MCF 10A (cell line): ENCODE measurements around the gene GPR137B. TPM values are rescaled to one million over a fixed set of nuclear protein-coding genes. Genes with fewer than 3 reads are reported as not detected.

Experiments
- BruUV-seq: library from RNA; stranded (reverse); fragments of 400-500 nt; replicated peaks from 2 replicates; lab custom pipeline; 2021; lab: Mats Ljungman, UMichigan
- CTCF ChIA-PET: fragments of 300-600 bp; sonication (Branson Sonifier 250); formaldehyde crosslinking; extraction: SDS; loops from one replicate; lab custom pipeline; 2021; ENCODE audit warnings: antibody characterized with exemption, inconsistent platforms; lab: Yijun Ruan, JAX
- POLR2A ChIA-PET: fragments of 300-600, 350-650 bp; sonication (Branson Sonifier 250); formaldehyde crosslinking; extraction: SDS; loops from one replicate; lab custom pipeline; 2020; ENCODE audit warnings: antibody characterized with exemption, inconsistent platforms; lab: Yijun Ruan, JAX
- DNase-seq: peaks from one replicate; pipeline ENCODE4 v3.0.0-alpha.2; 2018; ENCODE audit not compliant: unreplicated experiment
- H3K27ac Mint-ChIP-seq: one replicate; pipeline ENCODE4 v1.8.0; 2022; ENCODE audit warnings: mild to moderate bottlenecking, low read depth, mixed read lengths; ENCODE audit not compliant: unreplicated experiment
- H3K27me3 Mint-ChIP-seq: one replicate; pipeline ENCODE4 v1.8.0; 2022; ENCODE audit warnings: mixed read lengths; ENCODE audit not compliant: insufficient read depth, unreplicated experiment
- H3K36me3 Mint-ChIP-seq: one replicate; pipeline ENCODE4 v1.8.0; 2022; ENCODE audit warnings: mild to moderate bottlenecking, moderate library complexity, mixed read lengths; ENCODE audit not compliant: insufficient read depth, unreplicated experiment
- H3K4me1 Mint-ChIP-seq: one replicate; pipeline ENCODE4 v1.8.0; 2022; ENCODE audit warnings: mixed read lengths; ENCODE audit not compliant: insufficient read depth, unreplicated experiment
- H3K4me3 Mint-ChIP-seq: one replicate; pipeline ENCODE4 v1.8.0; 2022; ENCODE audit warnings: mild to moderate bottlenecking, moderate library complexity, mixed read lengths; ENCODE audit not compliant: unreplicated experiment
- H3K9me3 Mint-ChIP-seq: one replicate; pipeline ENCODE4 v1.8.0; 2022; ENCODE audit warnings: mixed read lengths; ENCODE audit not compliant: unreplicated experiment
- CTCF ChIP-seq: fragments of 200-600 bp; IDR thresholded peaks from one replicate; pipeline ENCODE4 v1.8.0; 2022; ENCODE audit warnings: antibody characterized with exemption, mild to moderate bottlenecking; ENCODE audit not compliant: unreplicated experiment
- intact Hi-C: fragments of 100-400 bp; cut with micrococcal nuclease; formaldehyde crosslinking; loops from 2 replicates; pipeline ENCODE4 v1.14.1; 2022
- total RNA-seq: library from RNA; stranded (reverse); gene quantifications from 2 replicates; pipeline ENCODE4 v1.2.3, GENCODE V29; 2022

Gene GPR137B
- total RNA-seq, 1 experiment from 2014 or later = 8.4 TPM

- Mint-ChIP-seq H3K27ac (no peak overlapping the region), H3K4me3 (no peak overlapping the region), H3K4me1 (no peaks in the 10 kb centered on the region), H3K36me3 (peaks cover 35% of the 10 kb centered on the region), H3K27me3 (no peaks in the 10 kb centered on the region), H3K9me3 (no peaks in the 10 kb centered on the region)
- BruUV-seq = no TSS peak
- intact Hi-C loops = no loop called here
- no peak for DNase-seq
- POLR2A ChIA-PET = no interaction called here
- CTCF ChIA-PET = interaction anchor here (0.5 to 0.7 kb wide), 3 partner anchors 97 to 1281 kb away, joined by 3 to 4 read pairs (median 3); no protein-coding TSS in a partner anchor
- TF ChIP-seq CTCF = no peak
These were observed 44.1 kb upstream of the GPR137B start for GRCh38 chr1:236098267-236098666.

GRCh38 chr1:236099355-236099974, 42.9 kb upstream of the GPR137B start:
- DNase-seq = no peak
- no peaks in the 10 kb centered on the region for H3K4me1 Mint-ChIP-seq
- CTCF ChIA-PET = interaction anchor here (0.5 to 1.8 kb wide), 13 partner anchors 9 to 1466 kb away, joined by 3 to 6 read pairs (median 3); no protein-coding TSS in a partner anchor
- intact Hi-C loops = no loop called here
- H3K36me3 Mint-ChIP-seq = peaks cover 35% of the 10 kb centered on the region
- H3K27me3 Mint-ChIP-seq = no peaks in the 10 kb centered on the region
- H3K4me3 Mint-ChIP-seq = no peak overlapping the region
- TF ChIP-seq CTCF = no peak
- POLR2A ChIA-PET = no interaction called here
- H3K27ac Mint-ChIP-seq = no peak overlapping the region
- H3K9me3 Mint-ChIP-seq = no peaks in the 10 kb centered on the region
- BruUV-seq = no TSS peak

GRCh38 chr1:236100799-236101198, 41.5 kb upstream of the GPR137B start:
- H3K27me3 Mint-ChIP-seq = no peaks in the 10 kb centered on the region
- no peaks in the 10 kb centered on the region for H3K9me3 Mint-ChIP-seq
- TF ChIP-seq CTCF = no peak
- ChIA-PET POLR2A (interaction anchor here (0.6 kb wide), 1 partner anchor 264 kb away, joined by 3 read pairs; no protein-coding TSS in a partner anchor), CTCF (interaction anchor here (0.6 to 1.4 kb wide), 4 partner anchors 10 to 585 kb away, joined by 3 to 5 read pairs (median 4); no protein-coding TSS in a partner anchor)
- H3K36me3 Mint-ChIP-seq = peaks cover 26% of the 10 kb centered on the region
- no peak for DNase-seq
- H3K27ac Mint-ChIP-seq = no peak overlapping the region
- intact Hi-C loops = loop anchor here (5.0 to 10.0 kb wide), 2 partner anchors 504 to 1287 kb away; partner anchors contain the start of gene HEATR1
- H3K4me1 Mint-ChIP-seq = no peaks in the 10 kb centered on the region
- H3K4me3 Mint-ChIP-seq = no peak overlapping the region
- BruUV-seq = no TSS peak
